Fibroblast of lung (primary cell): ENCODE results near the gene PPP1R15B.

Experiments
- CTCF ChIP-seq, 2 donors: IDR thresholded peaks in 1 of 2; conservative IDR thresholded peaks in 1 of 2; 1 replicate in 1 of 2; 2 replicates in 1 of 2; pipeline ENCODE4 v1.5.1; 2011 to 2012; ENCODE audit warnings: low read length in 2 of 2, control low read depth in 1 of 2, inconsistent platforms in 1 of 2, low read depth in 1 of 2, mild to moderate bottlenecking in 1 of 2
- EZH2 ChIP-seq: IDR thresholded peaks from 2 replicates; pipeline ENCODE4 v1.5.1; 2012; ENCODE audit warnings: low read length, control low read depth, mild to moderate bottlenecking; ENCODE audit errors: missing control alignments

- no peak for TF ChIP-seq CTCF (conservative IDR thresholded peaks at IDR 0.05 in 1 of 2, IDR thresholded peaks at IDR 0.05 in 1 of 2; ENCODE audit: low read depth in 1 of 2, low read length in 2 of 2)
- TF ChIP-seq EZH2 = no peak
Observed at GRCh38 chr1:204390751-204391466, 20.7 kb downstream of the PPP1R15B start.
